HEK293 (cell line): ENCODE results near the gene ZFR.

Experiments
- BCL11B ChIP-seq: fragments of 450-650 bp; formaldehyde crosslinking; IDR thresholded peaks from 2 replicates; pipeline ENCODE4 v1.5.1; 2016; ENCODE audit warnings: low read depth, missing biosample characterization, missing genetic modification characterization
- GLIS1 ChIP-seq: fragments of 450-650 bp; formaldehyde crosslinking; IDR thresholded peaks from 2 replicates; pipeline ENCODE4 v1.5.1; 2016; ENCODE audit warnings: missing biosample characterization, missing genetic modification characterization
- GLIS2 ChIP-seq: fragments of 450-650 bp; formaldehyde crosslinking; IDR thresholded peaks from 2 replicates; pipeline ENCODE4 v1.5.1; 2016; ENCODE audit warnings: missing biosample characterization, missing genetic modification characterization
- IKZF3 ChIP-seq: fragments of 450-650 bp; IDR thresholded peaks from 2 replicates; pipeline ENCODE4 v1.5.0; 2018; ENCODE audit warnings: missing biosample characterization, mild to moderate bottlenecking, missing genetic modification characterization, moderate library complexity
- KLF7 ChIP-seq: fragments of 450-650 bp; formaldehyde crosslinking; IDR thresholded peaks from 2 replicates; pipeline ENCODE4 v1.5.1; 2016; ENCODE audit warnings: missing biosample characterization, missing genetic modification characterization, borderline replicate concordance
- MZF1 ChIP-seq: fragments of 450-650 bp; formaldehyde crosslinking; IDR thresholded peaks from 2 replicates; pipeline ENCODE4 v1.5.1; 2017; ENCODE audit warnings: missing biosample characterization, missing genetic modification characterization, borderline replicate concordance
- OVOL3 ChIP-seq: fragments of 450-650 bp; formaldehyde crosslinking; IDR thresholded peaks from 2 replicates; pipeline ENCODE4 v1.5.1; 2016; ENCODE audit warnings: missing biosample characterization, missing genetic modification characterization
- PRDM1 ChIP-seq: fragments of 450-650 bp; formaldehyde crosslinking; IDR thresholded peaks from 2 replicates; pipeline ENCODE4; 2016; ENCODE audit warnings: missing biosample characterization, missing genetic modification characterization
- REPIN1 ChIP-seq: fragments of 450-650 bp; formaldehyde crosslinking; IDR thresholded peaks from 2 replicates; pipeline ENCODE4 v1.5.1; 2017; ENCODE audit warnings: missing biosample characterization, missing genetic modification characterization, low read depth
- SP7 ChIP-seq: fragments of 450-650 bp; formaldehyde crosslinking; IDR thresholded peaks from 2 replicates; pipeline ENCODE4 v1.5.1; 2016; ENCODE audit warnings: missing biosample characterization, missing genetic modification characterization
- ZNF10 ChIP-seq: fragments of 450-650 bp; formaldehyde crosslinking; IDR thresholded peaks from 2 replicates; pipeline ENCODE4 v1.5.1; 2017; ENCODE audit warnings: missing biosample characterization, missing genetic modification characterization
- ZNF133 ChIP-seq: fragments of 450-650 bp; formaldehyde crosslinking; IDR thresholded peaks from 2 replicates; pipeline ENCODE4 v1.5.1; 2016; ENCODE audit warnings: missing biosample characterization, missing genetic modification characterization
- ZNF24 ChIP-seq: fragments of 450-650 bp; formaldehyde crosslinking; IDR thresholded peaks from 2 replicates; pipeline ENCODE4 v1.5.1; 2016; ENCODE audit warnings: missing biosample characterization, missing genetic modification characterization
- ZNF366 ChIP-seq: fragments of 450-650 bp; formaldehyde crosslinking; conservative IDR thresholded peaks from 2 replicates; pipeline ENCODE4 v1.5.1; 2016; ENCODE audit warnings: missing biosample characterization, missing genetic modification characterization
- ZNF558 ChIP-seq: fragments of 450-650 bp; formaldehyde crosslinking; IDR thresholded peaks from 2 replicates; pipeline ENCODE4 v1.5.1; 2016; ENCODE audit warnings: missing biosample characterization, missing genetic modification characterization
- ZNF610 ChIP-seq: fragments of 450-650 bp; formaldehyde crosslinking; IDR thresholded peaks from 2 replicates; pipeline ENCODE4 v1.5.1; 2016; ENCODE audit warnings: missing biosample characterization, missing genetic modification characterization, borderline replicate concordance
- ZNF624 ChIP-seq: fragments of 450-650 bp; formaldehyde crosslinking; IDR thresholded peaks from 2 replicates; pipeline ENCODE4 v1.5.1; 2017; ENCODE audit warnings: missing biosample characterization, missing genetic modification characterization
- ZNF626 ChIP-seq: fragments of 450-650 bp; sonication (Bioruptor Pico); formaldehyde crosslinking; IDR thresholded peaks from 2 replicates; pipeline ENCODE4 v1.5.1; 2018; ENCODE audit warnings: missing biosample characterization, missing genetic modification characterization, inconsistent platforms
- ZNF776 ChIP-seq: fragments of 450-650 bp; formaldehyde crosslinking; IDR thresholded peaks from 2 replicates; pipeline ENCODE4 v1.5.0; 2017; ENCODE audit warnings: missing biosample characterization, missing genetic modification characterization, borderline replicate concordance
- ZNF792 ChIP-seq: fragments of 450-650 bp; formaldehyde crosslinking; IDR thresholded peaks from 2 replicates; pipeline ENCODE4 v1.5.1; 2016; ENCODE audit warnings: missing biosample characterization, missing genetic modification characterization
- ZSCAN30 ChIP-seq: fragments of 450-650 bp; IDR thresholded peaks from 2 replicates; pipeline ENCODE4 v1.5.1; 2018; ENCODE audit warnings: missing biosample characterization, mild to moderate bottlenecking, missing genetic modification characterization, moderate library complexity
- ZXDB ChIP-seq: fragments of 450-650 bp; formaldehyde crosslinking; IDR thresholded peaks from 2 replicates; pipeline ENCODE4 v1.5.1; 2016; ENCODE audit warnings: missing biosample characterization, missing genetic modification characterization
- TF ChIP-seq, protein P1 (sequence below): fragments of 450-650 bp; formaldehyde crosslinking; IDR thresholded peaks from 2 replicates; pipeline ENCODE4 v1.5.1; 2017; ENCODE audit warnings: missing biosample characterization, missing genetic modification characterization
- TF ChIP-seq, protein P2 (sequence below): fragments of 450-650 bp; formaldehyde crosslinking; IDR thresholded peaks from 2 replicates; pipeline ENCODE4 v1.5.1; 2017; ENCODE audit warnings: missing biosample characterization, missing genetic modification characterization
- TF ChIP-seq, protein P3 (sequence below): fragments of 450-650 bp; formaldehyde crosslinking; IDR thresholded peaks from 2 replicates; pipeline ENCODE4 v1.5.1; 2016; ENCODE audit warnings: missing biosample characterization, missing genetic modification characterization
- TF ChIP-seq, protein P4 (sequence below): fragments of 450-650 bp; formaldehyde crosslinking; IDR thresholded peaks from 2 replicates; pipeline ENCODE4 v1.5.1; 2016; ENCODE audit warnings: missing biosample characterization, missing genetic modification characterization
- TF ChIP-seq, protein P5 (sequence below): fragments of 450-650 bp; formaldehyde crosslinking; IDR thresholded peaks from 2 replicates; pipeline ENCODE4 v1.5.1; 2017; ENCODE audit warnings: missing biosample characterization, missing genetic modification characterization

Gene ZFR

GRCh38 chr5:32489791-32490562 lies 45.4 kb upstream of the ZFR start (continued):
- TF ChIP-seq, protein P1, sequence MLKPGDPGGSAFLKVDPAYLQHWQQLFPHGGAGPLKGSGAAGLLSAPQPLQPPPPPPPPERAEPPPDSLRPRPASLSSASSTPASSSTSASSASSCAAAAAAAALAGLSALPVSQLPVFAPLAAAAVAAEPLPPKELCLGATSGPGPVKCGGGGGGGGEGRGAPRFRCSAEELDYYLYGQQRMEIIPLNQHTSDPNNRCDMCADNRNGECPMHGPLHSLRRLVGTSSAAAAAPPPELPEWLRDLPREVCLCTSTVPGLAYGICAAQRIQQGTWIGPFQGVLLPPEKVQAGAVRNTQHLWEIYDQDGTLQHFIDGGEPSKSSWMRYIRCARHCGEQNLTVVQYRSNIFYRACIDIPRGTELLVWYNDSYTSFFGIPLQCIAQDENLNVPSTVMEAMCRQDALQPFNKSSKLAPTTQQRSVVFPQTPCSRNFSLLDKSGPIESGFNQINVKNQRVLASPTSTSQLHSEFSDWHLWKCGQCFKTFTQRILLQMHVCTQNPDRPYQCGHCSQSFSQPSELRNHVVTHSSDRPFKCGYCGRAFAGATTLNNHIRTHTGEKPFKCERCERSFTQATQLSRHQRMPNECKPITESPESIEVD: peak; percentile 76
- TF ChIP-seq REPIN1 (tag by site-specific recombination) (no peak), GLIS1 (peak; percentile 91), ZXDB (tag by site-specific recombination) (peak; percentile 82), KLF7 (tag by site-specific recombination) (no peak), OVOL3 (tag by site-specific recombination) (peak; percentile 75; the same call in 1 of the 2 replicates), IKZF3 (tag by site-specific recombination) (peak; percentile 99), ZNF558 (tag by site-specific recombination) (peak; percentile 76; the same call in 1 of the 2 replicates), ZNF366 (tag by site-specific recombination) (peak; percentile 75), MZF1 (peak; percentile 76; the same call in 1 of the 2 replicates), ZNF624 (no peak), SP7 (peak; percentile 84), BCL11B (tag by site-specific recombination) (peak; percentile 91), ZNF10 (0 out of 2 replicates have a peak, but pooled peaks have one; percentile 56), PRDM1 (tag by site-specific recombination) (peak; percentile 91), ZNF133 (tag by site-specific recombination) (no peak), ZNF776 (tag by site-specific recombination) (no peak), ZNF610 (tag by site-specific recombination) (peak; percentile 66; the same call in 1 of the 2 replicates), ZNF24 (peak; percentile 88), ZSCAN30 (peak; percentile 93), ZNF626 (tag by site-specific recombination) (peak; percentile 44; the same call in 1 of the 2 replicates), ZNF792 (no peak), GLIS2 (tag by site-specific recombination) (0 out of 2 replicates have a peak, but pooled peaks have one; percentile 30)
- TF ChIP-seq, protein P2, sequence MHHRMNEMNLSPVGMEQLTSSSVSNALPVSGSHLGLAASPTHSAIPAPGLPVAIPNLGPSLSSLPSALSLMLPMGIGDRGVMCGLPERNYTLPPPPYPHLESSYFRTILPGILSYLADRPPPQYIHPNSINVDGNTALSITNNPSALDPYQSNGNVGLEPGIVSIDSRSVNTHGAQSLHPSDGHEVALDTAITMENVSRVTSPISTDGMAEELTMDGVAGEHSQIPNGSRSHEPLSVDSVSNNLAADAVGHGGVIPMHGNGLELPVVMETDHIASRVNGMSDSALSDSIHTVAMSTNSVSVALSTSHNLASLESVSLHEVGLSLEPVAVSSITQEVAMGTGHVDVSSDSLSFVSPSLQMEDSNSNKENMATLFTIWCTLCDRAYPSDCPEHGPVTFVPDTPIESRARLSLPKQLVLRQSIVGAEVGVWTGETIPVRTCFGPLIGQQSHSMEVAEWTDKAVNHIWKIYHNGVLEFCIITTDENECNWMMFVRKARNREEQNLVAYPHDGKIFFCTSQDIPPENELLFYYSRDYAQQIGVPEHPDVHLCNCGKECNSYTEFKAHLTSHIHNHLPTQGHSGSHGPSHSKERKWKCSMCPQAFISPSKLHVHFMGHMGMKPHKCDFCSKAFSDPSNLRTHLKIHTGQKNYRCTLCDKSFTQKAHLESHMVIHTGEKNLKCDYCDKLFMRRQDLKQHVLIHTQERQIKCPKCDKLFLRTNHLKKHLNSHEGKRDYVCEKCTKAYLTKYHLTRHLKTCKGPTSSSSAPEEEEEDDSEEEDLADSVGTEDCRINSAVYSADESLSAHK: peak; percentile 71
- TF ChIP-seq, protein P3, sequence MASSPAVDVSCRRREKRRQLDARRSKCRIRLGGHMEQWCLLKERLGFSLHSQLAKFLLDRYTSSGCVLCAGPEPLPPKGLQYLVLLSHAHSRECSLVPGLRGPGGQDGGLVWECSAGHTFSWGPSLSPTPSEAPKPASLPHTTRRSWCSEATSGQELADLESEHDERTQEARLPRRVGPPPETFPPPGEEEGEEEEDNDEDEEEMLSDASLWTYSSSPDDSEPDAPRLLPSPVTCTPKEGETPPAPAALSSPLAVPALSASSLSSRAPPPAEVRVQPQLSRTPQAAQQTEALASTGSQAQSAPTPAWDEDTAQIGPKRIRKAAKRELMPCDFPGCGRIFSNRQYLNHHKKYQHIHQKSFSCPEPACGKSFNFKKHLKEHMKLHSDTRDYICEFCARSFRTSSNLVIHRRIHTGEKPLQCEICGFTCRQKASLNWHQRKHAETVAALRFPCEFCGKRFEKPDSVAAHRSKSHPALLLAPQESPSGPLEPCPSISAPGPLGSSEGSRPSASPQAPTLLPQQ: peak; percentile 80
- TF ChIP-seq, protein P4, sequence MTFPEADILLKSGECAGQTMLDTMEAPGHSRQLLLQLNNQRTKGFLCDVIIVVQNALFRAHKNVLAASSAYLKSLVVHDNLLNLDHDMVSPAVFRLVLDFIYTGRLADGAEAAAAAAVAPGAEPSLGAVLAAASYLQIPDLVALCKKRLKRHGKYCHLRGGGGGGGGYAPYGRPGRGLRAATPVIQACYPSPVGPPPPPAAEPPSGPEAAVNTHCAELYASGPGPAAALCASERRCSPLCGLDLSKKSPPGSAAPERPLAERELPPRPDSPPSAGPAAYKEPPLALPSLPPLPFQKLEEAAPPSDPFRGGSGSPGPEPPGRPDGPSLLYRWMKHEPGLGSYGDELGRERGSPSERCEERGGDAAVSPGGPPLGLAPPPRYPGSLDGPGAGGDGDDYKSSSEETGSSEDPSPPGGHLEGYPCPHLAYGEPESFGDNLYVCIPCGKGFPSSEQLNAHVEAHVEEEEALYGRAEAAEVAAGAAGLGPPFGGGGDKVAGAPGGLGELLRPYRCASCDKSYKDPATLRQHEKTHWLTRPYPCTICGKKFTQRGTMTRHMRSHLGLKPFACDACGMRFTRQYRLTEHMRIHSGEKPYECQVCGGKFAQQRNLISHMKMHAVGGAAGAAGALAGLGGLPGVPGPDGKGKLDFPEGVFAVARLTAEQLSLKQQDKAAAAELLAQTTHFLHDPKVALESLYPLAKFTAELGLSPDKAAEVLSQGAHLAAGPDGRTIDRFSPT: peak; percentile 65; the same call in 1 of the 2 replicates
- TF ChIP-seq, protein P5, sequence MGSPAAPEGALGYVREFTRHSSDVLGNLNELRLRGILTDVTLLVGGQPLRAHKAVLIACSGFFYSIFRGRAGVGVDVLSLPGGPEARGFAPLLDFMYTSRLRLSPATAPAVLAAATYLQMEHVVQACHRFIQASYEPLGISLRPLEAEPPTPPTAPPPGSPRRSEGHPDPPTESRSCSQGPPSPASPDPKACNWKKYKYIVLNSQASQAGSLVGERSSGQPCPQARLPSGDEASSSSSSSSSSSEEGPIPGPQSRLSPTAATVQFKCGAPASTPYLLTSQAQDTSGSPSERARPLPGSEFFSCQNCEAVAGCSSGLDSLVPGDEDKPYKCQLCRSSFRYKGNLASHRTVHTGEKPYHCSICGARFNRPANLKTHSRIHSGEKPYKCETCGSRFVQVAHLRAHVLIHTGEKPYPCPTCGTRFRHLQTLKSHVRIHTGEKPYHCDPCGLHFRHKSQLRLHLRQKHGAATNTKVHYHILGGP (tag by site-specific recombination): 0 out of 2 replicates have a peak, but pooled peaks have one; percentile 10
